K562 (cell line): ENCODE measurements around the gene CCR8. TPM values are rescaled to one million over a fixed set of nuclear protein-coding genes. Genes with fewer than 3 reads are reported as not detected.
A peak's percentile ranks its signal among the peaks of the same experiment; 100 is the strongest.

ENCODE experiments used
- ATAC-seq: fragments of 200-7000 bp; cut with Tn5 transposase; 3 replicates; pipeline ENCODE4 v1.9.1; 2020; ENCODE audit warnings: moderate library complexity
- BruUV-seq: library from RNA; stranded (reverse); fragments of 400-500 nt; replicated peaks from 2 replicates; lab custom pipeline; 2021; lab: Mats Ljungman, UMichigan
- CTCF ChIA-PET: fragments of 300-600 bp; formaldehyde crosslinking; extraction: SDS; loops from one replicate; lab custom pipeline; 2021; ENCODE audit warnings: low intra/inter-chr PET ratio; lab: Yijun Ruan, JAX
- POLR2A ChIA-PET: fragments of 300-600, 350-650 bp; sonication (Branson Sonifier 250); formaldehyde crosslinking; extraction: SDS; loops from one replicate; lab custom pipeline; 2021; ENCODE audit warnings: antibody characterized with exemption, inconsistent platforms; lab: Yijun Ruan, JAX
- DNase-seq, 4 experiments: peaks; one replicate each; pipeline versions ENCODE4 v3.0.0 to v3.0.0-alpha.2; 2011 to 2018; ENCODE audit warnings: low spot score in 3 of 4, mixed read lengths in 3 of 4; ENCODE audit errors: extremely low read depth in 1 of 4
- FAIRE-seq: peaks from 2 replicates; lab custom pipeline; 2011; peaks lifted over from hg19 to GRCh38; lab: Jason Lieb, UNC
- H2AFZ ChIP-seq: 2 replicates; pipeline ENCODE4 v1.6.0; 2011; ENCODE audit warnings: low read depth, low read length, control low read depth, inconsistent platforms
- H3K27ac ChIP-seq: fragments of 200-600 bp; 3 replicates; pipeline ENCODE4 v1.8.0; 2011; ENCODE audit warnings: low read depth, mild to moderate bottlenecking, control low read depth, inconsistent platforms, low read length, moderate library complexity, mixed read lengths; ENCODE audit errors: extremely low read depth
- H3K27me3 ChIP-seq, 2 experiments: fragments of 300-600 bp in 1 of 2; 2 replicates in 1 of 2; 3 replicates in 1 of 2; pipeline versions ENCODE4 v1.6.0 to v1.8.0; 2011; ENCODE audit warnings: inconsistent platforms in 2 of 2, low read length in 2 of 2, mild to moderate bottlenecking in 1 of 2, mixed read lengths in 1 of 2, moderate library complexity in 1 of 2; ENCODE audit not compliant: control insufficient read depth in 2 of 2, insufficient read depth in 2 of 2
- H3K36me3 ChIP-seq: fragments of 300-600 bp; 3 replicates; pipeline ENCODE4 v1.8.0; 2011; ENCODE audit warnings: mild to moderate bottlenecking, low read length, inconsistent platforms; ENCODE audit not compliant: control insufficient read depth, insufficient read depth
- H3K4me1 ChIP-seq, 2 experiments: fragments of 200-600 bp in 1 of 2; replicated peaks in 1 of 2; 2 replicates in 1 of 2; 3 replicates in 1 of 2; pipeline versions ENCODE4 v1.5.1 to v1.8.0; 2011; ENCODE audit warnings: inconsistent platforms in 2 of 2, low read length in 2 of 2, mild to moderate bottlenecking in 1 of 2, mixed read lengths in 1 of 2, moderate library complexity in 1 of 2; ENCODE audit not compliant: control insufficient read depth in 2 of 2, insufficient read depth in 2 of 2
- H3K4me2 ChIP-seq: 2 replicates; pipeline ENCODE4 v1.6.1; 2011; ENCODE audit warnings: low read length, control low read depth, inconsistent platforms, mixed read lengths; ENCODE audit not compliant: insufficient read depth
- H3K4me3 ChIP-seq: fragments of 200-600 bp; sonication (generic), shearing (Covaris generic); 2 replicates; pipeline ENCODE4 v1.5.1; 2016; ENCODE audit warnings: control low read depth, inconsistent platforms
- H3K79me2 ChIP-seq: fragments of 200-600 bp; 3 replicates; pipeline ENCODE4 v1.8.0; 2011; ENCODE audit warnings: low read length, inconsistent platforms; ENCODE audit not compliant: control insufficient read depth, insufficient read depth
- H3K9ac ChIP-seq, 2 experiments: 2 replicates each; pipeline versions ENCODE4 v1.6.0 to v1.6.1; 2011; ENCODE audit warnings: low read depth in 2 of 2, low read length in 2 of 2, control low read depth in 1 of 2, inconsistent platforms in 1 of 2, mild to moderate bottlenecking in 1 of 2, mixed read lengths in 1 of 2; ENCODE audit not compliant: insufficient read depth in 1 of 2
- H3K9me1 ChIP-seq: one replicate; pipeline ENCODE4 v1.6.0; 2011; ENCODE audit warnings: inconsistent platforms, mild to moderate bottlenecking, low read length, moderate library complexity; ENCODE audit not compliant: control insufficient read depth, insufficient read depth
- H3K9me3 ChIP-seq: replicated peaks from 2 replicates; pipeline ENCODE4 v1.5.1; 2011; ENCODE audit warnings: low read depth, low read length, inconsistent platforms; ENCODE audit not compliant: control insufficient read depth, insufficient read depth
- H4K20me1 ChIP-seq: replicated peaks from 2 replicates; pipeline ENCODE4 v1.6.1; 2011; ENCODE audit warnings: low read length, inconsistent platforms, mixed read lengths; ENCODE audit not compliant: control insufficient read depth, insufficient read depth
- BHLHE40 ChIP-seq: IDR thresholded peaks from 2 replicates; pipeline ENCODE4 v1.6.1; 2011; ENCODE audit warnings: low read length, improper control_type of control experiment
- CEBPG ChIP-seq, 3 experiments: fragments of 200-800 bp in 1 of 3; sonication (Bioruptor generic) in 1 of 3; sonication (generic) in 1 of 3; formaldehyde crosslinking in 1 of 3; IDR thresholded peaks in 2 of 3; conservative IDR thresholded peaks in 1 of 3; 2 replicates each; pipeline versions ENCODE4 v1.6.1 to v1.8.0; 2016 to 2022; ENCODE audit warnings: missing compliant biosample characterization in 2 of 3, missing genetic modification characterization in 2 of 3, mild to moderate bottlenecking in 1 of 3, missing genetic modification reagents in 1 of 3
- CXXC5 ChIP-seq: fragments of 250-450 bp; sonication (Bioruptor Pico); IDR thresholded peaks from 2 replicates; pipeline ENCODE4 v1.8.0; 2022; ENCODE audit warnings: inconsistent platforms, mild to moderate bottlenecking, moderate library complexity
- FOXM1 ChIP-seq, 2 experiments: fragments of 450-650 bp in 1 of 2; sonication (generic) in 1 of 2; formaldehyde crosslinking in 1 of 2; IDR thresholded peaks; 2 replicates each; pipeline versions ENCODE4 v1.6.1 to v1.9.0; 2017 to 2022; ENCODE audit warnings: low read depth in 2 of 2, mild to moderate bottlenecking in 2 of 2, missing genetic modification reagents in 1 of 2, moderate library complexity in 1 of 2
- HMG20B ChIP-seq: fragments of 250-450 bp; sonication (Bioruptor Pico); IDR thresholded peaks from 2 replicates; pipeline ENCODE4 v1.5.0; 2021; ENCODE audit warnings: mild to moderate bottlenecking
- IRF9 ChIP-seq: fragments of 450-650 bp; IDR thresholded peaks from 2 replicates; pipeline ENCODE4 v1.6.1; 2016; ENCODE audit warnings: missing biosample characterization, missing genetic modification characterization
- MECOM ChIP-seq: fragments of 250-450 bp; sonication (Bioruptor Pico); IDR thresholded peaks from 2 replicates; pipeline ENCODE4 v1.8.0; 2022; ENCODE audit warnings: inconsistent platforms
- NCOA2 ChIP-seq, 2 experiments: fragments of 450-650 bp; IDR thresholded peaks; 2 replicates each; pipeline ENCODE4 v1.6.1; 2018; ENCODE audit warnings: mild to moderate bottlenecking in 2 of 2, moderate library complexity in 1 of 2; ENCODE audit not compliant: partially characterized antibody in 2 of 2
- SNIP1 ChIP-seq: fragments of 450-650 bp; IDR thresholded peaks from 2 replicates; pipeline ENCODE4 v1.7.1; 2017; ENCODE audit warnings: low read depth, mild to moderate bottlenecking
- TAF7 ChIP-seq: fragments of 450-650 bp; IDR thresholded peaks from 2 replicates; pipeline ENCODE4 v1.6.1; 2016; ENCODE audit warnings: missing genetic modification characterization, missing compliant biosample characterization
- ZBTB2 ChIP-seq: fragments of 450-650 bp; IDR thresholded peaks from 2 replicates; pipeline ENCODE4 v1.6.1; 2016; ENCODE audit warnings: antibody characterized with exemption
- ZNF253 ChIP-seq: fragments of 250-450 bp; sonication (Bioruptor Pico); conservative IDR thresholded peaks from 2 replicates; pipeline ENCODE4 v1.6.1; 2021; ENCODE audit warnings: mild to moderate bottlenecking
- ZNF512 ChIP-seq: IDR thresholded peaks from 2 replicates; pipeline ENCODE4 v1.6.1; 2016; ENCODE audit warnings: missing genetic modification characterization, missing compliant biosample characterization
- ZNF77 ChIP-seq: fragments of 250-450 bp; sonication (Bioruptor Pico); IDR thresholded peaks from 2 replicates; pipeline ENCODE4 v1.5.0; 2020
- ZNF830 ChIP-seq: fragments of 250-450 bp; sonication (Bioruptor Pico); IDR thresholded peaks from 2 replicates; pipeline ENCODE4 v1.5.0; 2021; ENCODE audit warnings: mild to moderate bottlenecking
- in situ Hi-C: fragments of 300-500 bp; cut with MboI; formaldehyde crosslinking; loops from 4 replicates; pipeline ENCODE4 v1.15.0; 2018; ENCODE audit warnings: inconsistent platforms, mixed read lengths
- intact Hi-C: fragments of 100-400 bp; cut with micrococcal nuclease; formaldehyde crosslinking; loops from 2 replicates; pipeline ENCODE4 v1.14.2; 2022
- polyA plus RNA-seq, 8 experiments: library from polyadenylated mRNA; depleted of rRNA in 4 of 8; stranded (reverse) in 5 of 8; unstranded in 3 of 8; fragments of >200 nt; fragmentation: Nextera tagmentation in 2 of 8; fragmentation: Illumina TruSeq in 1 of 8; extraction: Ambion mirVana in 2 of 8; extraction: Trizol in 1 of 8; gene quantifications; 2 replicates each; pipeline versions ENCODE4 v1.2.1 to v1.2.3, GENCODE V29; 2011 to 2014; ENCODE audit warnings: inconsistent platforms in 1 of 8, missing spikeins in 1 of 8
- total RNA-seq, 7 experiments: library from RNA; depleted of rRNA in 6 of 7; stranded (reverse); fragments of >200 nt in 6 of 7; fragmentation: Illumina TruSeq in 2 of 7; extraction: Trizol in 2 of 7; gene quantifications; 2 replicates each; pipeline versions ENCODE4 v1.2.1 to v1.2.3, GENCODE V29; 2011 to 2021; ENCODE audit warnings: low replicate concordance in 1 of 7
- TF ChIP-seq, protein P1 (sequence below): fragments of 250-450 bp; sonication (Bioruptor Pico); IDR thresholded peaks from 2 replicates; pipeline ENCODE4 v1.4.0; 2020; ENCODE audit warnings: mild to moderate bottlenecking

CCR8 gene
- total and polyA plus RNA-seq, 9 of the 15 experiments (the other 6 are each of a cell fraction or from before 2014, with no cell fraction given), result not detected

DNA sequence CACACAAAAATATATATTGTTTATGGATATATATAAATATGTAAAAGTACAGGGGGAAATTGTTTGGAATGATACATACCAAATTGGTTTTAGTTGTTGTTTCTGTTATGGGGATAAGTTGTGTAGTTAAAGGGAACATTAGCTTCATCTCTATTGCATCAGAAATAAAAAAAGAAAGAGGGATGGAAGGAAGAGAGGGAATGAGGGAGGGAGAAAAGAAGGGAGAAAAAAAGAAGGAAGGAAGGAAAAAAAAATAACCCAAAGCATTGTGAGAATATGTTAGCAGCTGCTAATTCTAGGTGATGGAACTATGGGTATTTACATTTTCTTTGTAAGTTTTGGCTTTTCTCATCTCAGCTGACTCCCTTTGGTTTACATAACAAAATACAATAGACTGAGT is 1.3 kb downstream of the CCR8 start:
- no peaks in the 10 kb centered on the region for H3K9me1 ChIP-seq
- H4K20me1 ChIP-seq, result no peaks in the 10 kb centered on the region
- no peak overlapping the region for H3K4me2 ChIP-seq
- ATAC-seq, result no peak
- peaks cover 2 to 5% of the 10 kb centered on the region in 2 experiments; a peak in 2 of 5 replicates for H3K27me3 ChIP-seq
- no peaks in the 10 kb centered on the region for H3K36me3 ChIP-seq
- ChIA-PET POLR2A (no interaction called here), CTCF (no interaction called here)
- FAIRE-seq, result no peak
- no peak for TF ChIP-seq CEBPG (CRISPR knock-in tag; IDR thresholded peaks at IDR 0.05)
- 0 out of 4 replicates have a peak, but pooled peaks of 1 of the 2 experiments have one; percentile 12 for TF ChIP-seq CEBPG (tag; conservative IDR thresholded peaks at IDR 0.05 in 1 of 2, IDR thresholded peaks at IDR 0.05 in 1 of 2)
- peak; percentile 87 for TF ChIP-seq ZNF512 (tag)
- TF ChIP-seq, protein P1, sequence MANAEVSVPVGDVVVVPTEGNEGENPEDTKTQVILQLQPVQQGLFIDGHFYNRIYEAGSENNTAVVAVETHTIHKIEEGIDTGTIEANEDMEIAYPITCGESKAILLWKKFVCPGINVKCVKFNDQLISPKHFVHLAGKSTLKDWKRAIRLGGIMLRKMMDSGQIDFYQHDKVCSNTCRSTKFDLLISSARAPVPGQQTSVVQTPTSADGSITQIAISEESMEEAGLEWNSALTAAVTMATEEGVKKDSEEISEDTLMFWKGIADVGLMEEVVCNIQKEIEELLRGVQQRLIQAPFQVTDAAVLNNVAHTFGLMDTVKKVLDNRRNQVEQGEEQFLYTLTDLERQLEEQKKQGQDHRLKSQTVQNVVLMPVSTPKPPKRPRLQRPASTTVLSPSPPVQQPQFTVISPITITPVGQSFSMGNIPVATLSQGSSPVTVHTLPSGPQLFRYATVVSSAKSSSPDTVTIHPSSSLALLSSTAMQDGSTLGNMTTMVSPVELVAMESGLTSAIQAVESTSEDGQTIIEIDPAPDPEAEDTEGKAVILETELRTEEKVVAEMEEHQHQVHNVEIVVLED (CRISPR knock-in tag), result no peak
- TF ChIP-seq ZNF77 (CRISPR knock-in tag), result no peak
- no peak for TF ChIP-seq ZNF830 (CRISPR knock-in tag)
- no peak for TF ChIP-seq SNIP1
- TF ChIP-seq ZBTB2, result no peak
- TF ChIP-seq MECOM (CRISPR knock-in tag), result no peak
- TF ChIP-seq IRF9 (tag), result peak; percentile 57
- TF ChIP-seq CXXC5 (CRISPR knock-in tag), result no peak
- TF ChIP-seq NCOA2 (IDR thresholded peaks at IDR 0.05; ENCODE audit: partially characterized antibody in 2 of 2), result no peak
- TF ChIP-seq ZNF253 (CRISPR knock-in tag), result no peak
- TF ChIP-seq TAF7 (tag), result 0 out of 2 replicates have a peak, but pooled peaks have one; percentile 17
- TF ChIP-seq FOXM1 (IDR thresholded peaks at IDR 0.05; ENCODE audit: low read depth), result no peak
- TF ChIP-seq FOXM1 (CRISPR knock-in tag; IDR thresholded peaks at IDR 0.05; ENCODE audit: low read depth), result no peak
- no peak for TF ChIP-seq BHLHE40
- no peak for TF ChIP-seq HMG20B (CRISPR knock-in tag)
- H3K4me3 ChIP-seq, result no peak overlapping the region
- BruUV-seq, result no TSS peak
- no peak for DNase-seq
- H2AFZ ChIP-seq, result no peak overlapping the region
- H3K79me2 ChIP-seq, result no peaks in the 10 kb centered on the region
- intact Hi-C loops, result no loop called here
- H3K27ac ChIP-seq, result no peak overlapping the region
- in situ Hi-C loops, result no loop called here
- H3K9ac ChIP-seq, result no peak overlapping the region
- no peaks in the 10 kb centered on the region; a peak in 1 of 5 replicates for H3K4me1 ChIP-seq
- H3K9me3 ChIP-seq, result no peaks in the 10 kb centered on the region
